ENCODE data around the gene HOTAIR. TPM values are rescaled to one million over a fixed set of nuclear protein-coding genes. Genes with fewer than 3 reads are reported as not detected.

HOTAIR gene
- total RNA-seq, 1 experiment from 2014 or later = not detected

- H3K4me1 ChIP-seq (ENCODE audit: insufficient read depth, low read length) = no peaks in the 10 kb centered on the region
- no peaks in the 10 kb centered on the region for H3K79me1 ChIP-seq (ENCODE audit: insufficient read depth, low read depth, low read length, poor library complexity, severe bottlenecking)
- no peak overlapping the region for H2BK12ac ChIP-seq (ENCODE audit: insufficient read length, low read depth, low read length)
- no peak overlapping the region for H2BK15ac ChIP-seq (ENCODE audit: low read depth, low read length)
- no peak overlapping the region for H4K91ac ChIP-seq (ENCODE audit: insufficient read length, low read depth, low read length)
- H3K4me2 ChIP-seq (ENCODE audit: insufficient read depth, insufficient read length, low read length) = no peak overlapping the region
- no peaks in the 10 kb centered on the region; a peak in 2 of 7 replicates for H3K36me3 Mint-ChIP-seq (ENCODE audit: insufficient read depth in 1 of 3, low read depth in 3 of 3)
- TF ChIP-seq, protein P1, sequence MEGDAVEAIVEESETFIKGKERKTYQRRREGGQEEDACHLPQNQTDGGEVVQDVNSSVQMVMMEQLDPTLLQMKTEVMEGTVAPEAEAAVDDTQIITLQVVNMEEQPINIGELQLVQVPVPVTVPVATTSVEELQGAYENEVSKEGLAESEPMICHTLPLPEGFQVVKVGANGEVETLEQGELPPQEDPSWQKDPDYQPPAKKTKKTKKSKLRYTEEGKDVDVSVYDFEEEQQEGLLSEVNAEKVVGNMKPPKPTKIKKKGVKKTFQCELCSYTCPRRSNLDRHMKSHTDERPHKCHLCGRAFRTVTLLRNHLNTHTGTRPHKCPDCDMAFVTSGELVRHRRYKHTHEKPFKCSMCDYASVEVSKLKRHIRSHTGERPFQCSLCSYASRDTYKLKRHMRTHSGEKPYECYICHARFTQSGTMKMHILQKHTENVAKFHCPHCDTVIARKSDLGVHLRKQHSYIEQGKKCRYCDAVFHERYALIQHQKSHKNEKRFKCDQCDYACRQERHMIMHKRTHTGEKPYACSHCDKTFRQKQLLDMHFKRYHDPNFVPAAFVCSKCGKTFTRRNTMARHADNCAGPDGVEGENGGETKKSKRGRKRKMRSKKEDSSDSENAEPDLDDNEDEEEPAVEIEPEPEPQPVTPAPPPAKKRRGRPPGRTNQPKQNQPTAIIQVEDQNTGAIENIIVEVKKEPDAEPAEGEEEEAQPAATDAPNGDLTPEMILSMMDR (conservative IDR thresholded peaks at IDR 0.05) = no peak
- no peak overlapping the region for H2BK5ac ChIP-seq (ENCODE audit: insufficient read length, low read length)
- no peak overlapping the region for H2BK120ac ChIP-seq (ENCODE audit: low read depth, low read length, poor library complexity, severe bottlenecking)
- peaks cover 99% of the 10 kb centered on the region for H3K27me3 ChIP-seq (ENCODE audit: insufficient read depth, low read length)
- no peaks in the 10 kb centered on the region for H4K20me1 ChIP-seq (ENCODE audit: control insufficient read depth, insufficient read depth, insufficient read length)
- no peak overlapping the region for H3K4me3 Mint-ChIP-seq
- H3K23me2 ChIP-seq (ENCODE audit: insufficient read length, low read depth, low read length, poor library complexity, severe bottlenecking) = no peaks in the 10 kb centered on the region
- H3K27ac ChIP-seq (ENCODE audit: insufficient read length, low read depth, low read length) = no peak overlapping the region
- peak overlapping the region in 1 of 3 experiments; percentile 42; a peak in 1 of 7 replicates for H3K27ac Mint-ChIP-seq
- no peaks in the 10 kb centered on the region for H3K9me3 ChIP-seq (ENCODE audit: control insufficient read depth, low read depth, low read length)
- peaks cover 0 to 3% of the 10 kb centered on the region in 2 experiments; a peak in 2 of 5 replicates for H3K9me3 Mint-ChIP-seq
- no peak overlapping the region for H4K5ac ChIP-seq (ENCODE audit: insufficient read length, low read depth, low read length)
- no peak overlapping the region for H3K18ac ChIP-seq (ENCODE audit: insufficient read length, low read depth, low read length)
- H3K79me2 ChIP-seq (ENCODE audit: insufficient read depth, low read length) = no peaks in the 10 kb centered on the region
- H3K23ac ChIP-seq (ENCODE audit: insufficient read length, low read depth, low read length) = no peak overlapping the region
- H3T11ph ChIP-seq (ENCODE audit: low read length) = no peak overlapping the region
- DNase-seq = no peak
- H3K4me1 Mint-ChIP-seq = peaks cover 4 to 11% of the 10 kb centered on the region in 2 experiments; a peak in 3 of 4 replicates
- WGBS (ENCODE audit: extremely low coverage, insufficient read length, low lambda C conversion rate) = no CpG with 5 or more reads among the region's 25 CpGs
- H3K14ac ChIP-seq (ENCODE audit: insufficient read depth, low read length) = no peak overlapping the region
- H3K27me3 Mint-ChIP-seq (ENCODE audit: low read depth) = peaks cover 99% of the 10 kb centered on the region
- H2BK20ac ChIP-seq (ENCODE audit: low read depth, low read length, poor library complexity, severe bottlenecking) = no peak overlapping the region
- no peak overlapping the region for H2AK5ac ChIP-seq (ENCODE audit: insufficient read length, low read length)
- no peak overlapping the region for H3K4ac ChIP-seq (ENCODE audit: low read depth, low read length)
- no peak overlapping the region for H4K8ac ChIP-seq (replicated peaks; ENCODE audit: insufficient read length, low read depth, low read length)
- H3K9ac ChIP-seq (ENCODE audit: extremely low read depth, insufficient read length, low read length) = no peak overlapping the region
- H2AFZ ChIP-seq (ENCODE audit: low read length) = no peak overlapping the region
- no peak overlapping the region for H3K56ac ChIP-seq (ENCODE audit: insufficient read length, low read depth, low read length)
Observed at GRCh38 chr12:53956251-53956887, 18.4 kb downstream of the HOTAIR start.
